Urinary bladder (tissue), 4 donors: ENCODE results near the gene PRDM15. TPM values are rescaled to one million over a fixed set of nuclear protein-coding genes. Genes with fewer than 3 reads are reported as not detected.
A peak's percentile ranks its signal among the peaks of the same experiment; 100 is the strongest.

ENCODE experiments used
- DNase-seq: peaks from one replicate; pipeline ENCODE4 v3.0.0-alpha.2; 2015; ENCODE audit errors: extremely low spot score
- H3K27ac ChIP-seq: one replicate; pipeline ENCODE4 v1.5.1; 2013; ENCODE audit warnings: low read depth, mild to moderate bottlenecking, moderate library complexity
- H3K36me3 ChIP-seq: one replicate; pipeline ENCODE4 v1.6.1; 2013; ENCODE audit warnings: mild to moderate bottlenecking, moderate library complexity; ENCODE audit not compliant: insufficient read depth
- H3K4me1 ChIP-seq: one replicate; pipeline ENCODE4 v1.6.1; 2013; ENCODE audit warnings: mild to moderate bottlenecking, moderate library complexity; ENCODE audit not compliant: insufficient read depth
- H3K4me3 ChIP-seq: one replicate; pipeline ENCODE4 v1.5.1; 2013; ENCODE audit warnings: low read depth, low read length
- WGBS: extraction: QIAGEN DNeasy Blood & Tissue Kit; methylation state at CpG from one replicate; pipeline ENCODE4 v1.1.7; 2013; 5-methylcytosine and 5-hydroxymethylcytosine counted together
- polyA plus RNA-seq: library from polyadenylated mRNA; stranded (reverse); fragments of 200-250 nt; gene quantifications from one replicate; pipeline ENCODE4 v1.2.3, GENCODE V29; 2013
- total RNA-seq: library from RNA; depleted of rRNA; stranded (reverse); fragments of >200 nt; gene quantifications from one replicate; pipeline ENCODE4 v1.2.3, GENCODE V29; 2014
- donor health status: healthy with polysubstance abuse.
- donor health status: healthy.

The PRDM15 gene
- total and polyA plus RNA-seq, 2 donors = 3.2 to 4.5 TPM

DNA sequence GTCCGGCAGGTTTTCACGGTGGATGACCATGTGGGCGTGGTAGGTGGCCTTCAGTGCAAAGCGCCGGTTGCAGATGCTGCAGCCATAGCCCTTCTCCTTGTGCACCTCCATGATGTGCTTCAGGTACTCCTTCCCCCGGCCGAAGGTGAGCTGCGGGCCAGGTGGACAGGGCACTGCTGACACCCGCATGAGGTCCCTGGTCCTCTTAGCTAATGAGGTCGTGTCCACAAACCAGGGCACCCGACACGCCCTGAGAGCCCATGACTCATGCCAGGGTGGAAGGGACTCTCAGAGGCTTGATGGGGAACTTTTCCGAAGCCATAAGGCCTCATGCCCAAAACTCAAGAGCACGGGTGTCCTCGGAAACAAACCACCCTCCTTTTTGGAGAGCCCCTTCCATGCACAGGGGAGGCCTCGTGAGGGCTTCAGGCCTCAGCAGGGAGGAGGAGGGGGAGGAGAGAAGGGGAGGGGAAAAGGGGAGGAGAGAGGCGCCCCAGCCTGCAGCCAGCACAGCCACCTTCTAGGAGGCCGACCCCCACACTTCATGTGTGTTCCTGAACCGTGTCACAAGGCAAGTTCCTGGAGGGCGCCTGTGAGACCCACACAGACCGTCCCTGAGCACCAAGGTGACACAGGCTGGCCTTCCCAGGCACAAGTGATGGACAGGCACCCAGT, 57.9 kb downstream of the PRDM15 start:
- Histone ChIP-seq H3K4me1 (no peaks in the 10 kb centered on the region), H3K36me3 (no peaks in the 10 kb centered on the region), H3K4me3 (no peak overlapping the region), H3K27ac (no peak overlapping the region)
- no peak for DNase-seq
- 86% methylated on average over 21 of the region's 21 CpGs for WGBS

GRCh38 chr21:41820384-41821080, 58.6 kb downstream of the PRDM15 start:
- no peak overlapping the region for H3K27ac ChIP-seq
- H3K36me3 ChIP-seq = no peaks in the 10 kb centered on the region
- 91% methylated on average over 19 of the region's 19 CpGs for WGBS
- no peaks in the 10 kb centered on the region for H3K4me1 ChIP-seq
- DNase-seq = no peak
- H3K4me3 ChIP-seq = no peak overlapping the region

- 93% methylated on average over 19 of the region's 19 CpGs for WGBS
- no peak overlapping the region for H3K27ac ChIP-seq
- no peaks in the 10 kb centered on the region for H3K36me3 ChIP-seq
- H3K4me1 ChIP-seq = no peaks in the 10 kb centered on the region
- H3K4me3 ChIP-seq = no peak overlapping the region
- DNase-seq = no peak
Observed at GRCh38 chr21:41819856-41820281, 59.3 kb downstream of the PRDM15 start.

DNA sequence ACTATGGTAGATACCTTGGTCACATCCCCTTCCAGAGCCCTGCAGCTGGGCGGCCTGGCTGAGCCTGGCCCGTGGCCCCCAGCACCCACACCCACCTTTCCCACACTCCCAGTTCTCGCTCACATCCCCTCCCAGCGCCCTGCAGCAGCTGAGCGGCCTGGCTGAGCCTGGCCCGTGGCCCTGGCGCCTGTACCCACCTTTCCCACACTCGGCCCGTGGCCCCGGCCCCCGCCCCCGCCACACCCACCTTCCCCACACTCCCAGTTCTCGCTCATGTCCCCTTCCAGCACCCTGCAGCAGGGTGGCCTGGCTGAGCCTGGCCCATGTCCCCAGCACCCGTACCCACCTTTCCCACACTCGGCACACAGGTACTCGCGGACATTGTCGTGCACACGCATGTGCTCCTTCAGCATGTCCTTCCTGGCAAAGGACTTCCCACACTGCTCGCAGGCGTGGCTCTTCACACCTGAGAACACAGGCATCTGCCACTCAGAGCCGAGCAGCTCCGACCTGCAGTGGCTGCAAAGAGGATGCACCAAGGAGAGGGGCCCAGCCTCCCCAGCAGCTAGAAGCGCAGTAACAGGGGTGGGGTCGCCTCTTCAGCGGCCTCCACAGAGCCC, 59.8 kb downstream of the PRDM15 start:
- no peaks in the 10 kb centered on the region for H3K36me3 ChIP-seq
- no peak for DNase-seq
- H3K4me1 ChIP-seq = no peaks in the 10 kb centered on the region
- H3K4me3 ChIP-seq = no peak overlapping the region
- H3K27ac ChIP-seq = no peak overlapping the region
- WGBS = 97% methylated on average over 26 of the region's 26 CpGs

- DNase-seq = no peak
- Histone ChIP-seq H3K4me1 (no peaks in the 10 kb centered on the region), H3K4me3 (no peak overlapping the region), H3K27ac (no peak overlapping the region), H3K36me3 (no peaks in the 10 kb centered on the region)
- WGBS = 93% methylated on average over 24 of the region's 24 CpGs
Observed at GRCh38 chr21:41817877-41818855, 61.0 kb downstream of the PRDM15 start.

GRCh38 chr21:41817228-41817627, 61.9 kb downstream of the PRDM15 start:
- 21% methylated on average over 3 of the region's 3 CpGs for WGBS
- no peak overlapping the region for H3K27ac ChIP-seq
- DNase-seq = peak; percentile 45

DNA sequence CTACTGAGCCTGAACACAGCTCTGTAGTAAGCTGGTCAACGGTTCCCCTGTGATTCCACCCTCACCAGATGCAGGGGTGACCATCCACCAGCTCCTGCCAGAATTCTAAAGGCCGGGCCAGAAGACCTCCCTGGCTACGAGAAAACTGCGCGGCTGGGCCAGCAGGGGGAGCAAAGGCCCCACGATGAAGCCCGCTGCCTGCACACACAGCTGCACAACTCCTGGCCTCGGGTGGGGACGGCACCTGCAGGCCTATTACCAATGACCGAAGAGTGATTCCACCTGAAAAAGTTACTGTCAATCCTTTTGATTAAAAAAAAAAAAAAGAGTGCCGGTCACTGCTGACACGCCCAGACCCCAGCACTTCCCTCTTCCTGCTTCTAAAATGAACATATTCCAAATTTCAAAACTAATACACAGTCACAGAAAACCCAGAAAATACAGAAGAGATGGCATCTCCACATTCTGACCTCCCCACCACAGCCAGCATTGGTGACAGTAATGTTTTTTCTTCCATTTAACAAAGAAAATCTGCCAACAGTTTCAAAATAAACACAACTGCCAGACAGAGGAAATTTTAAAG, 62.5 kb downstream of the PRDM15 start:
- H3K36me3 ChIP-seq = no peaks in the 10 kb centered on the region
- WGBS = 17% methylated on average over 12 of the region's 12 CpGs

More at GRCh38 chr21:41817228-41817627, 61.9 kb downstream of the PRDM15 start:
- Histone ChIP-seq H3K36me3 (no peaks in the 10 kb centered on the region), H3K4me3 (no peak overlapping the region), H3K4me1 (no peaks in the 10 kb centered on the region)

DNA sequence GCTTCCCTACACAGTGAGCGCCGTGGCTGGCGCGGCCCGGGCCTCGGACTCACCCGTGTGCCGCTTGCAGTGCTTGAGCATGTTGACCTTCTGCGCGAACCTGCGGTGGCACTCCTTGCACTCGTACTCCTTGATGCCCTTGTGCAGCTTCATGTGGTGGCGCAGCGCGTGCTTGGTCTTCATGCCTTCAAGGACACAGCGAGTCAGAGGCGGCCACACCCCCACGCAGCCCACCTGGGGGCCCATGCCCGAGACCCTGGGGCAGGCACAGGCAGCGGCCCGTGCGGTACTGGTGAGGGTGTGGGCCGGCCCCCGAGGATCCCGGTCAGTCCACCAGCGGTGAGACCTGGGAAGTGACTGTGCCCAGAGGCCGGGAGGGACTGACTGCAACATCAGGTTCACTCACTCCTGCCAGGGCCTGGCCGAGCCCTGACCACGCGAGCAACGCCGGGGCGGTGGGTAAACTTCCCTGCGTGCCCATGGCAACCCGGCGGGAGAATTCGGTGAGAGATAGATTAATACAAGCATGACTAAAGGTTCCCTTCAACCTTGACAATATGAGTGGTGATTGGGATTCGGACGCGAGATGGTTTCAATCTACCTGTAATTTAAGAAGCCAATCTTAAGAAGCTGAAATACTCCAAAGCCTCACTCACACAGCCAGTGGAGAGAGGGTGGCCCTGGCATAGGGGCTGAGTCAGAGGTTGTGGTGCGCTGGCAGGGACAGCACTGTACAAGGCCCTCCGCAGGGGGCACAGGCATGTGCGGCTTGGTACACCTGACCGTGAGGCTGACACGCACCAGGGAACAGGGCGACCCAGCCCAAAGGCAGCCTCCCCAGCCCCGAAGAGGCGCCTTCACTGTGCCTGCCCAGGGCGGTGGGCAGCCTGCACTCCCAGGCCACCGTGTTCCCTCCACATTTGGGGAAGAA, 63.2 kb downstream of the PRDM15 start:
- H3K4me1 ChIP-seq = no peaks in the 10 kb centered on the region
- WGBS = 94% methylated on average over 50 of the region's 50 CpGs
- no peak overlapping the region for H3K4me3 ChIP-seq
- H3K27ac ChIP-seq = no peak overlapping the region
- DNase-seq = no peak
- no peaks in the 10 kb centered on the region for H3K36me3 ChIP-seq

More for the DNA sequence above, 62.5 kb downstream of the PRDM15 start:
- Histone ChIP-seq H3K4me1 (no peaks in the 10 kb centered on the region), H3K27ac (no peak overlapping the region), H3K4me3 (no peak overlapping the region)
- no peak for DNase-seq

- no peak overlapping the region for H3K27ac ChIP-seq
- 95% methylated on average over 11 of the region's 11 CpGs for WGBS
- H3K4me3 ChIP-seq = no peak overlapping the region
- H3K36me3 ChIP-seq = no peaks in the 10 kb centered on the region
- no peaks in the 10 kb centered on the region for H3K4me1 ChIP-seq
- no peak for DNase-seq
Observed at GRCh38 chr21:41813226-41813625, 65.9 kb downstream of the PRDM15 start.

DNA sequence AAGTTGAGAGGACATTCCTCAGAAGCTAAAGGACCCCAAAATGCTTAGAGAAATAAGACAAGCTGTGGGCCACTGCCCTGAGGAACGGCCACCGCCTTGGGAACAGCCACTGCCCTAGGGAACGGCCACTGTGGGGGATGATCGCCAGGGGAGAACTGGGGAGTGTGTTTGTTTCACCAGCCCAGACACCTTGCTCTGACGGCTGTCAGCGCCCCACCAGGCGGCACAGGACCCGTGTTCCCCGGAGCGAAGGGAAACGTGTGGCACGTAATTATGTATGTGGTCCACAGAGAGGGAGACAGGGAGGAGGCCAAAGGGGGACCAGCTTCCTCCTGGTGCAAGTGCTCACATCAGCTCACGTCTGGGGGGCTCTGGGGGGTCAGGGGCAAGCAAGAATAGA, 66.5 kb downstream of the PRDM15 start:
- no peak overlapping the region for H3K4me3 ChIP-seq
- DNase-seq = no peak
- WGBS = 93% methylated on average over 13 of the region's 13 CpGs
- H3K36me3 ChIP-seq = no peaks in the 10 kb centered on the region
- no peak overlapping the region for H3K27ac ChIP-seq
- no peaks in the 10 kb centered on the region for H3K4me1 ChIP-seq

GRCh38 chr21:41810597-41810932, 68.6 kb downstream of the PRDM15 start:
- no peak overlapping the region for H3K27ac ChIP-seq
- H3K36me3 ChIP-seq = no peaks in the 10 kb centered on the region
- no peak for DNase-seq
- no peaks in the 10 kb centered on the region for H3K4me1 ChIP-seq
- H3K4me3 ChIP-seq = no peak overlapping the region
- 94% methylated on average over 13 of the region's 13 CpGs for WGBS

DNA sequence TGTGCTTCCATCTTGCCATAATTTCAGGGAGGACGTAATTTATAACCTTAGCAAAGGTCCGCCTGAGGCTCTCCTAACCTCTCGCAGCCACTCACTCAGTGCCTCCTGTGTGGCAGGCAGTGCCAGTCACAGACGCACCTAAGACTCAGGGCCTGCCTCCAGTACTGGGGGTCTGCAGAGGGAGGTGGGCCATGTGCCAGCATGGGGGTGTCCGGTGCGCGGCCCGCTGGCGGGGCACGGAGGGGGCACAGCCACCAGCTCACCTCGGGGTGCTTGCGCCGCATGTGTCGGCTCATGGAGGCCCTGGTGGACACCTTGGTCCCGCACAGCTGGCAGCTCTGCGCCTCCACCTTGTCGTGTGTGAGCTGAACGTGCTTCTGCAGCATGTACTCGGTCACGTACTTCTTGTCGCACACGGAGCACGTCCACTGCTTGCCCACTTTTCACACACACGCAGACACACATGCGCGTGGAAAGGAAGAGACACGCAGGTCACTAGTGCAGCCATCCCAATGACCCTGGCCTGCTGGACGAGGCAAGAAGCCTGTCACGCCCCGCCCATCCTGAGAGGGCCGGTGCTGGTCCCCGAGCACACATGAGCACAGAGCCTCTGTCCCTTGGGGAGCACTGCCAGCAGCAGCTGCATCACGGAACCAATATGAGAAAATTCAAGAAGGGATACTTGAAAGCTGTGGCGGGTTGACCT, 69.1 kb downstream of the PRDM15 start:
- H3K27ac ChIP-seq = no peak overlapping the region
- no peak for DNase-seq
- no peak overlapping the region for H3K4me3 ChIP-seq
- no peaks in the 10 kb centered on the region for H3K36me3 ChIP-seq
- WGBS = 96% methylated on average over 34 of the region's 34 CpGs
- H3K4me1 ChIP-seq = no peaks in the 10 kb centered on the region
